ENCODE measurements around the gene PADI3. TPM values are rescaled to one million over a fixed set of nuclear protein-coding genes. Genes with fewer than 3 reads are reported as not detected.
"Not testable (repeated sequence)": the region's sequence is repeated elsewhere in the genome, so short reads cannot be mapped to it uniquely, and the experiment has no call there.

PADI3 gene
- total RNA-seq, 1 experiment from 2014 or later: 0.53 TPM

GRCh38 chr1:17319561-17320350 is 70.9 kb downstream of the PADI3 start:
- H3K27me3 ChIP-seq: no peaks in the 10 kb centered on the region
- H3K4me3 ChIP-seq: no peak overlapping the region
- no peaks in the 10 kb centered on the region for H3K9me3 ChIP-seq
- no peaks in the 10 kb centered on the region for H3K36me3 ChIP-seq
- DNase-seq: no peak

GRCh38 chr1:17321857-17322390 is 73.0 kb downstream of the PADI3 start:
- not testable (repeated sequence) for H3K27me3 ChIP-seq, H3K4me3 ChIP-seq, H3K36me3 ChIP-seq, H3K9me3 ChIP-seq, DNase-seq

GRCh38 chr1:17328855-17329254 is 80.0 kb downstream of the PADI3 start:
- Histone ChIP-seq H3K36me3 (no peaks in the 10 kb centered on the region), H3K9me3 (no peaks in the 10 kb centered on the region; the same call in 1 of the 2 replicates), H3K4me3 (no peak overlapping the region), H3K27me3 (no peaks in the 10 kb centered on the region; the same call in 1 of the 2 replicates)
- no peak for DNase-seq

GRCh38 chr1:17329610-17330009 is 80.7 kb downstream of the PADI3 start:
- Histone ChIP-seq H3K27me3 (no peaks in the 10 kb centered on the region; the same call in 1 of the 2 replicates), H3K9me3 (no peaks in the 10 kb centered on the region; the same call in 1 of the 2 replicates), H3K4me3 (no peak overlapping the region), H3K36me3 (no peaks in the 10 kb centered on the region)
- no peak for DNase-seq

GRCh38 chr1:17330856-17331255 is 82.0 kb downstream of the PADI3 start:
- H3K4me3 ChIP-seq: no peak overlapping the region

GRCh38 chr1:17333081-17333480 is 84.2 kb downstream of the PADI3 start:
- H3K4me3 ChIP-seq: no peak overlapping the region
- H3K27me3 ChIP-seq: no peaks in the 10 kb centered on the region; the same call in 1 of the 2 replicates
- no peaks in the 10 kb centered on the region; the same call in 1 of the 2 replicates for H3K9me3 ChIP-seq
- DNase-seq: no peak
- H3K36me3 ChIP-seq: no peaks in the 10 kb centered on the region

More at GRCh38 chr1:17330856-17331255, 82.0 kb downstream of the PADI3 start:
- Histone ChIP-seq H3K36me3 (no peaks in the 10 kb centered on the region), H3K9me3 (no peaks in the 10 kb centered on the region; the same call in 1 of the 2 replicates), H3K27me3 (no peaks in the 10 kb centered on the region; the same call in 1 of the 2 replicates)
- no peak for DNase-seq

Other genes starting within 250 kb of the PADI3 start
- gene ATP13A2, start 237.2 kb upstream of the PADI3 start, total RNA-seq (2014; rRNA removed; shearing (Covaris generic); ENCODE audit: low replicate concordance): 28.6 and 31.1 TPM in 2 replicates
- 332 and 487 TPM in 2 replicates for gene SDHB, start 195.1 kb upstream of the PADI3 start, total RNA-seq (2014; rRNA removed; shearing (Covaris generic); ENCODE audit: low replicate concordance)
- gene PADI2, start 129.6 kb upstream of the PADI3 start, total RNA-seq (2014; rRNA removed; shearing (Covaris generic); ENCODE audit: low replicate concordance): 0.20 TPM in 1 of 2 replicates, not detected in the other
- gene PADI1, start 44.0 kb upstream of the PADI3 start, total RNA-seq (2014; rRNA removed; shearing (Covaris generic); ENCODE audit: low replicate concordance): 0.03 TPM in 1 of 2 replicates, not detected in the other
- gene PADI4, start 59.1 kb downstream of the PADI3 start, total RNA-seq (2014; rRNA removed; shearing (Covaris generic); ENCODE audit: low replicate concordance): not detected in 2 replicates
- gene PADI6, start 123.1 kb downstream of the PADI3 start, total RNA-seq (2014; rRNA removed; shearing (Covaris generic); ENCODE audit: low replicate concordance): not detected in 2 replicates
- 99.2 and 108 TPM in 2 replicates for gene RCC2, start 190.6 kb downstream of the PADI3 start, total RNA-seq (2014; rRNA removed; shearing (Covaris generic); ENCODE audit: low replicate concordance)